ENCODE measurements around the gene SMNDC1.
"Not testable (repeated sequence)": the region's sequence is repeated elsewhere in the genome, so short reads cannot be mapped to it uniquely, and the experiment has no call there.

SMNDC1 gene

GRCh38 chr10:110254467-110254866, 50.3 kb downstream of the SMNDC1 start:
- DNase-seq (ENCODE audit: low read depth in 4 of 4, low spot score in 1 of 4): no peak

- DNase-seq (ENCODE audit: low read depth in 4 of 4, low spot score in 1 of 4): no peak
These were observed 52.6 kb downstream of the SMNDC1 start for GRCh38 chr10:110252151-110252550.

DNA sequence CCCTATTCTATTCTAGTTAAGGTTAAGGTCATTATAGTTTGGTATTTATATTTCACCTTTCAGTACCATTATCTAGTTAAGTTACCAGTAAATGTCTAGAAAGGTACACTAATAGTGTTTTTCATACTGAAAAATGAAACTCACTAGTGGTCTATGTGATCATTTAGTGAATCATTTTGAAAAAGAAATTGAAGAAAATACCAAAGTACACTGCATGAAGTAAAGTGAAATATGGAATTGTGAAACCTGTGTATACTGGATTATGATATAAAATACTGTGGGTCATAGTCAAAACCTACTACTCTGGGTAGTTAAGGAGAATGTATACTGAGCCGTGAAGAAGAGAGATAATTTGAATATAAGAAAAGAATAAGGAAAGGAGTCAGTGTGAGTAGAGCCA, 53.3 kb downstream of the SMNDC1 start:
- not testable (repeated sequence) for DNase-seq (ENCODE audit: low read depth in 4 of 4, low spot score in 1 of 4)

DNA sequence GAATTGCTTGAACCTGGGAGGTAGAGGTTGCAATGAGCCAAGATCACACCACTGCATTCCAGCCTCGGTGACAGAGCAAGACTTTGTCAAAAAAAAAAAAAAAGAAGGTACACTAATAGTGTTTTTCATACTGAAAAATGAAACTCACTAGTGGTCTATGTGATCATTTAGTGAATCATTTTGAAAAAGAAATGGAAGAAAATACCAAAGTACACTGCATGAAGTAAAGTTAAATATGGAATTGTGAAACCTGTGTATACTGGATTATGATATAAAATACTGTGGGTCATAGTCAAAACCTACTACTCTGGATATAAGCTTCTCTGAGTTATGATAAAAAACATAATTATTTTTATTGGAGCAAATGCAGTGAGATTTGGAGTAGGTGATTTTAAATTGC, 55.2 kb downstream of the SMNDC1 start:
- DNase-seq (ENCODE audit: low read depth in 4 of 4, low spot score in 1 of 4): not testable (repeated sequence)

DNA sequence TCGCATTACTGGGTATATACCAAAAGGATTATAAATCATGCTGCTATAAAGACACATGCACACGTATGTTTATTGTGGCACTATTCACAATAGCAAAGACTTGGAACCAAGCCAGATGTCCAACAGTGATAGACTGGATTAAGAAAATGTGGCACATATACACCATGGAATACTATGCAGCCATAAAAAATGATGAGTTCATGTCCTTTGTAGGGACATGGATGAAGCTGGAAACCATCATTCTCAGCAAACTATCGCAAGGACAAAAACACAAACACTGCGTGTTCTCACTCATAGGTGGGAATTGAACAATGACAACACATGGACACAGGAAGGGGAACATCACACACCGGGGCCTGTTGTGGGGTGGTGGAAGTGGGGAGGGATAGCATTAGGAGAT, 56.9 kb downstream of the SMNDC1 start:
- not testable (repeated sequence) for DNase-seq (ENCODE audit: low read depth in 4 of 4, low spot score in 1 of 4)

- no peak for DNase-seq (ENCODE audit: low read depth in 4 of 4, low spot score in 1 of 4)
These were observed 60.2 kb downstream of the SMNDC1 start for GRCh38 chr10:110244550-110244949.

DNA sequence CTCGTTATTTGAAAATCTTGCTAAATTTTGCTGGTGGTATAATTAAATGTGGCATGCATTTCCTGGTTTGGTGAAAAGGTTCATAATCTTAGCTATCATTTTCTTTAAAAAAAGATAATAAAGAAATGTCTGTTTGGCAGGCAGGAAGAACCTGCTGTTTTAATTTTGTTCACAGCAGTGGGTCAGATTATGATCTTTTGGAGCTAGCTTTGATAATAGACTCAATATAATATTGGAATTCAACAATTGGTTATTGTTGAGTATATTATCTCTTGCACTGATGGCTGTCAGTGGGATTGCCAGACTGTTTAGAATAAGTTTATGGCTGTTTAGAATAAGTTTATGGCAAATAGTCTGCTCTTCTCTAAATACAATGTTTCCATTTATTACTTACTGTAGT, 62.2 kb downstream of the SMNDC1 start:
- no peak for DNase-seq (ENCODE audit: low read depth in 4 of 4, low spot score in 1 of 4)

- DNase-seq (ENCODE audit: low read depth in 4 of 4, low spot score in 1 of 4): no peak
These were observed 62.9 kb downstream of the SMNDC1 start for GRCh38 chr10:110241841-110242240.

GRCh38 chr10:110241407-110241806, 63.3 kb downstream of the SMNDC1 start:
- no peak for DNase-seq (ENCODE audit: low read depth in 4 of 4, low spot score in 1 of 4)

All from stimulated activated CD4-positive, alpha-beta T cell treated with anti-CD3 and anti-CD28 coated beads, Interleukin-1b, Interleukin-23, amount 100 ng/mL, for 24 hours (primary cell).